Ovary (tissue), 3 donors: ENCODE data around the gene PFKFB4.

Source experiments
- CTCF ChIP-seq, 3 donors: fragments of 450-650 bp in 2 of 3; fragments of 200-600 bp in 1 of 3; IDR thresholded peaks; one replicate each; pipeline versions ENCODE4 v1.5.1 to v1.8.0; 2016 to 2022; ENCODE audit warnings: antibody characterized with exemption in 3 of 3, mild to moderate bottlenecking in 1 of 3
- EP300 ChIP-seq: sonication (generic); formaldehyde crosslinking; IDR thresholded peaks from one replicate; pipeline ENCODE4 v1.6.1; 2017; ENCODE audit warnings: antibody characterized with exemption
- donor health status: DM: no; HTN: no; CAD: no.

GRCh38 chr3:48500656-48501055 is 55.9 kb downstream of the PFKFB4 start:
- TF ChIP-seq EP300 = no peak
- TF ChIP-seq CTCF (IDR thresholded peaks at IDR 0.05) = no peak
